Heart right ventricle (tissue), 16 donors: ENCODE results near the gene PARN. TPM values are rescaled to one million over a fixed set of nuclear protein-coding genes. Genes with fewer than 3 reads are reported as not detected.
"Not testable (repeated sequence)": the region's sequence is repeated elsewhere in the genome, so short reads cannot be mapped to it uniquely, and the experiment has no call there.

ENCODE experiments used
- ATAC-seq, 8 donors: fragments of 200-7000 bp; cut with Tn5 transposase; one replicate each; pipeline ENCODE4 v1.9.1; 2020; ENCODE audit warnings: mild to moderate bottlenecking in 8 of 8, moderate library complexity in 8 of 8, moderate number of reproducible peaks in 1 of 8
- DNase-seq, 2 donors: peaks; one replicate each; pipeline ENCODE4 v3.0.0-alpha.2; 2020
- H3K27ac ChIP-seq, 10 donors: fragments of 200-600 bp; sonication (generic) in 2 of 10; one replicate each; pipeline versions ENCODE4 v1.5.0 to v1.8.0; 2020 to 2022; ENCODE audit warnings: mild to moderate bottlenecking in 3 of 10
- H3K27me3 ChIP-seq, 7 donors: fragments of 200-600 bp; one replicate each; pipeline ENCODE4 v1.8.0; 2021 to 2022; ENCODE audit warnings: mild to moderate bottlenecking in 2 of 7
- H3K36me3 ChIP-seq, 9 donors: fragments of 200-600 bp; sonication (generic) in 1 of 9; one replicate each; pipeline versions ENCODE4 v1.5.0 to v1.8.0; 2020 to 2022; ENCODE audit warnings: mild to moderate bottlenecking in 2 of 9
- H3K4me1 ChIP-seq, 9 donors: fragments of 200-600 bp; sonication (generic) in 1 of 9; one replicate each; pipeline versions ENCODE4 v1.5.0 to v1.8.0; 2020 to 2022; ENCODE audit warnings: mild to moderate bottlenecking in 4 of 9
- H3K4me3 ChIP-seq, 10 donors: fragments of 200-600 bp; sonication (generic) in 2 of 10; one replicate each; pipeline versions ENCODE4 v1.5.0 to v1.8.0; 2020 to 2022; ENCODE audit warnings: mild to moderate bottlenecking in 7 of 10, moderate library complexity in 2 of 10
- H3K9me3 ChIP-seq, 11 donors: fragments of 200-600 bp in 10 of 11; sonication (generic) in 2 of 11; one replicate each; pipeline versions ENCODE4 v1.5.0 to v1.8.0; 2013 to 2022; ENCODE audit warnings: mild to moderate bottlenecking in 2 of 11, control low read depth in 1 of 11, moderate library complexity in 1 of 11
- WGBS, 2 donors: extraction: QIAGEN DNeasy Blood & Tissue Kit; methylation state at CpG; one replicate each; pipeline ENCODE4 v1.1.7; 2013; ENCODE audit warnings: inconsistent platforms in 1 of 2; 5-methylcytosine and 5-hydroxymethylcytosine counted together
- intact Hi-C, 10 donors: fragments of 100-400 bp; cut with DNase I; formaldehyde crosslinking; loops; one replicate each; pipeline versions ENCODE4 v1.11.1 to v1.14.2; 2022
- polyA plus RNA-seq, 2 donors: library from polyadenylated mRNA; stranded (reverse); fragments of 200-250 nt; gene quantifications; one replicate each; pipeline ENCODE4 v1.2.3, GENCODE V29; 2013
- total RNA-seq, 10 donors: library from RNA; stranded (reverse); fragmentation: NEBNext Ultra II Directional in 3 of 10; extraction: Animal tissue kit (Norgen Biotek cat#: 25700) in 3 of 10; gene quantifications; one replicate each; pipeline versions ENCODE4 v1.2.1 to v1.2.4, GENCODE V29; 2021 to 2023
- TF ChIP-seq, protein P1 (sequence below), 9 donors: fragments of 200-600 bp; sonication (generic) in 2 of 9; IDR thresholded peaks; one replicate each; pipeline versions ENCODE4 v1.5.0 to v1.8.0; 2021 to 2022; ENCODE audit warnings: antibody characterized with exemption in 9 of 9, mild to moderate bottlenecking in 5 of 9, moderate library complexity in 1 of 9
- donor health status: Arrhythmogenic right ventricular cardiomyopathy.
- donor health status: ischemic (EF 13 %, LVEDD 7.1; RV severe dilation, severe dysfunction).
- donor health status: healthy with polysubstance abuse.
- donor health status: DM: no; HTN: yes; CAD: no.
- donor health status: DM: no; HTN: no; CAD: no.
- donor health status: ischemic (EF 25% LVEDD 6.9; RV normal size, moderate dysfunction).
- donor health status: ischemic (EF 25% LVEDD 5.7; RV mildly dilated, moderate dysfunction).
- donor health status: healthy.
- donor health status: DM: yes; HTN: yes; CAD: no.
- donor health status: Ischemic cardiomyopathy.
- donor health status: ischemic (EF 35%, LVEDD 5.7; RV mildly dilated, moderate dysfunction).
- donor health status: nonischemic (EF 11% LVEDD 7.7; RV severe dilation, severe dysfunction).
- donor health status: DM: yes; HTN: yes; CAD: no.
- donor health status: PGD.
- donor health status: ischemic (EF 29% LVEDD 5.4; RV normal size, mild dysfunction).
- donor health status: nonischemic (EF 23%, LVEDD 6.1; RV moderate dilation, normal function).

The PARN gene
- total and polyA plus RNA-seq, 12 donors: 7.0 to 25.3 (median 22.8) TPM

DNA sequence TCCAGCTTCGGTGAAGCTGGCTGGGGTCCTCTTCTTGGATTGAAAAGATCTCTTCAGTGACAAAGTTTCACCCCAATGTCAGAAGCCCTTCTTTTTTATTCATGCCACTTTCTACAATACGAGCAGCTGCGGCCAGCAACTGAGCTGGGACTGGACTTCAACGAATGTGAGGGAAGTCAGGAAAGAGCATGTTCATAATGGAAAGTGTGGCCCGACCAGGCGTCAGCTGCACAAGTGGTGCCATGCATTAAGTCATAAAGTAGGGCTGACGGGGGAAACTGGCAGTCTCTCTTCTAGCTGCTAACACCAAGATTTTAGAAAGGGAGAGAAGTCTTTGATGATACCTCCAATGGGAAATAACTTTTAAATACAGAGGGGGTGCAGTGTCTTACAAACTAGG is 192.6 kb downstream of the PARN start:
- ATAC-seq (no peak), DNase-seq (no peak)
- intact Hi-C loops: no loop called here
- Histone ChIP-seq H3K27ac (no peak overlapping the region), H3K4me1 (no peaks in the 10 kb centered on the region), H3K9me3 (no peaks in the 10 kb centered on the region), H3K36me3 (peaks cover 0 to 28% (median 0%) of the 10 kb centered on the region in 9 donors), H3K27me3 (no peaks in the 10 kb centered on the region), H3K4me3 (no peak overlapping the region)
- WGBS, 2 donors: 84 to 89% methylated on average over 7 of the region's 7 CpGs
- TF ChIP-seq, protein P1, sequence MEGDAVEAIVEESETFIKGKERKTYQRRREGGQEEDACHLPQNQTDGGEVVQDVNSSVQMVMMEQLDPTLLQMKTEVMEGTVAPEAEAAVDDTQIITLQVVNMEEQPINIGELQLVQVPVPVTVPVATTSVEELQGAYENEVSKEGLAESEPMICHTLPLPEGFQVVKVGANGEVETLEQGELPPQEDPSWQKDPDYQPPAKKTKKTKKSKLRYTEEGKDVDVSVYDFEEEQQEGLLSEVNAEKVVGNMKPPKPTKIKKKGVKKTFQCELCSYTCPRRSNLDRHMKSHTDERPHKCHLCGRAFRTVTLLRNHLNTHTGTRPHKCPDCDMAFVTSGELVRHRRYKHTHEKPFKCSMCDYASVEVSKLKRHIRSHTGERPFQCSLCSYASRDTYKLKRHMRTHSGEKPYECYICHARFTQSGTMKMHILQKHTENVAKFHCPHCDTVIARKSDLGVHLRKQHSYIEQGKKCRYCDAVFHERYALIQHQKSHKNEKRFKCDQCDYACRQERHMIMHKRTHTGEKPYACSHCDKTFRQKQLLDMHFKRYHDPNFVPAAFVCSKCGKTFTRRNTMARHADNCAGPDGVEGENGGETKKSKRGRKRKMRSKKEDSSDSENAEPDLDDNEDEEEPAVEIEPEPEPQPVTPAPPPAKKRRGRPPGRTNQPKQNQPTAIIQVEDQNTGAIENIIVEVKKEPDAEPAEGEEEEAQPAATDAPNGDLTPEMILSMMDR (IDR thresholded peaks at IDR 0.05): no peak

DNA sequence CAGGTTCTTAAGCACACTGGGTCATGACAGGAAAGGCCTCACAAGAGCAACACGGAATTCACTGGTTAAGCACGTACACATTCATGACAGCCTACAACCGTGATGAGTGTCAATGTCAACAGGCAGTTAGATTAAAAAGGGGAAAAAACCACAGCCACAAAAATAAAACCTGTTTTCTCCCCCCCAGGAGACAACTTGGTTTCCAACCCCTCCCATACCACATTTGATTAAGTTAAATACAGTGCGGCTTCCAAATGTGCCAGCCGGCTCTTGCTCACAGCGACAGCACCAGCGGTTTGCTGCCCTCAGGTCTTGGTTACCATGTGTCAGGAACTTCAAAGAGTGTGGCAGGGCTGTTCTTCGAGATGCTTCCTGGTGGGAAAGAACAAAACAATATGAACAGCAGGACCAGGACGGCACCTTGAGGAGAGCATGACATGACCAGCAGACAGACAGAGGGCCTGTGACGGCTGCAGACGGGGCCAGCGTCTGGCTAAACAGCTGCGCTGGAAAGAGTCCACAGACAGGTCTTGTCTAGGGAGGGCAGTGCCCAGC is 193.6 kb downstream of the PARN start:
- TF ChIP-seq, protein P1 (IDR thresholded peaks at IDR 0.05): no peak
- DNase-seq: no peak
- 59 to 76% methylated on average over 13 of the region's 13 CpGs for WGBS, 2 donors
- intact Hi-C loops: no loop called here
- Histone ChIP-seq H3K27ac (no peak overlapping the region), H3K27me3 (no peaks in the 10 kb centered on the region), H3K9me3 (no peaks in the 10 kb centered on the region), H3K4me3 (no peak overlapping the region), H3K36me3 (peaks cover 0 to 27% (median 0%) of the 10 kb centered on the region in 9 donors), H3K4me1 (no peaks in the 10 kb centered on the region)
- ATAC-seq: peak in 3 of 8 donors; percentile 48 to 53 (median 51)

DNA sequence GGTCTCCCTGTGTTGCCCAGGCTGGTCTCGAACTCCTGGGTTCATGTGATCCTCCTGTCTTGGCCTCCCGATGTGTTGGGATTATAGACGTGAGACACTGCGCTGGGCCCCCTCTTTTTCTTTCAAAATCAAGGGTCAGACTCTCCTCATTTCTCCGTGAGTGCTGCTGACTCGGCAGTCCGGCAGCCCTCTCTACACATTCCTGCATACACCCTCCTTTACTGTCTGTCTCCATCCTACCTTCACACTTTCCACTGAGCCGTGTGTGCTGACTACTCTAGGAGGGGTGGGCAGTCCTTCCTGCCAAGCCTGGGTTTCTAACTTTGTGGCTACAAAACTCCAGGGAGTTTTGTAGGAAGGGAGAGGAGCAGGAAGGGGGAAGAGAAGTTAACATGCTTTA is 195.2 kb downstream of the PARN start:
- DNase-seq (no peak), ATAC-seq (no peak)
- no peak overlapping the region for H3K4me3 ChIP-seq
- TF ChIP-seq, protein P1 (IDR thresholded peaks at IDR 0.05): no peak
- WGBS, 2 donors: 93% methylated on average over 8 of the region's 8 CpGs
- intact Hi-C loops: no loop called here
- peaks cover 0 to 31% (median 0%) of the 10 kb centered on the region in 9 donors for H3K36me3 ChIP-seq
- H3K27me3 ChIP-seq: no peaks in the 10 kb centered on the region
- H3K9me3 ChIP-seq: no peaks in the 10 kb centered on the region
- H3K27ac ChIP-seq: no peak overlapping the region
- H3K4me1 ChIP-seq: no peaks in the 10 kb centered on the region

DNA sequence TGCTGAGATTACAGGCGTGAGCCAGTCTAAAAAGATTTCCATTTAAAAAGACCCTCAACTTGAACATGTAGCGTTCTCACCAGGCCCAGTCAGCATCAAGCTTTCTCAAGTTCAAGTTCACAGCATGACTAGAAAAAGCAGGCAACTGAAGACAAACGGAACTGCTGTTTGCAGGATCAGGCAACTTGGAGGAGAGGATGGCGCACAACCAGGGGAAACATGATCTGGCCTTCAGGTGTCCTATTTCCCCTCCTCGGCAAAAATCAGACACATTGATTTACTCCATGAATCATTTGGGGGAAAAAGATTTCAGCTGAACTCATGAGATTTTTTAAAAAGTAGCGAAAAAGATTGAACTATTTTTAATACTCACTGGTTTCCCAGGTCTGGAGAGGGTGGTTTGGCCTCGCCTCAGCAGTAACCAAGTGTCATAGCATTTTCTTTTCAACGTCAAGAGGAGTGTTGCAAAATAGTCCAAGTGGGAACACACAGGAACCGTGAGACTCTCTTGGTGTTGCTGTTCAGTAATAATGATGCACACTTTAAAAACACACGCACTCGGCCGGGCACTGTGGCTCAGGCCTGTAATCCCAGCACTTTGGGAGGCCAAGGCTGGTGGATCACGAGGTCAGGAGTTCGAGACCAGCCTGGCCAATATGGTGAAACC is 201.0 kb downstream of the PARN start:
- H3K27ac ChIP-seq, DNase-seq, H3K9me3 ChIP-seq, intact Hi-C loops, H3K27me3 ChIP-seq, H3K4me3 ChIP-seq, H3K4me1 ChIP-seq: not testable (repeated sequence)
- WGBS, 2 donors: 95 to 96% methylated on average over 14 of the region's 14 CpGs
- peak in 1 of 8 donors; percentile 52 for ATAC-seq
- H3K36me3 ChIP-seq: peaks cover 0 to 24% (median 0%) of the 10 kb centered on the region in 9 donors

DNA sequence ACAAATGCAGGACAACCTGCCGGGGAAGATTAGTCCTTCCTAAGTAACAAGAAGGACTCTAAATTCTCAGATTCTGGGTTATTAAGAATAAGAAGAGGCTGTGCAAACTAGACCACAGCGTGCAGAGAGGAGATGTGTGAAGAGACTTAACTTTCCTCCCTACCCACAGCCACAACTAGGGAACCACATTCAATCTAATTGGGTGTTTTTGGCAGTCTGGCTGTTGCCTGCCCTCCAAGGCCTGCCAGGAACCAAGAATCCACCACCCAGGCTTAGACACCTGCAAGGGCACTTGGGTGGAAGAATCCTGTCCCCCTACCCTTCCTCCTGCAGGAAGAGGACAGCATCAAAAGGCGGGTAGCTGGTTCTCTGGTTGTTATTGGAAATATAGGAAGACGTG is 202.0 kb downstream of the PARN start:
- H3K27ac ChIP-seq: no peak overlapping the region
- H3K4me3 ChIP-seq: no peak overlapping the region
- no peaks in the 10 kb centered on the region for H3K9me3 ChIP-seq
- H3K36me3 ChIP-seq: peaks cover 0 to 21% (median 0%) of the 10 kb centered on the region in 9 donors
- intact Hi-C loops: no loop called here
- TF ChIP-seq, protein P1 (IDR thresholded peaks at IDR 0.05): no peak
- peaks cover 0 to 4% (median 0%) of the 10 kb centered on the region in 9 donors for H3K4me1 ChIP-seq
- ATAC-seq: no peak
- no peaks in the 10 kb centered on the region for H3K27me3 ChIP-seq
- whole genome bisulfite sequencing, 2 donors: 94% methylated on average over 4 of the region's 4 CpGs
- DNase-seq: no peak
